ENCODE measurements around the gene C14orf180. TPM values are rescaled to one million over a fixed set of nuclear protein-coding genes. Genes with fewer than 3 reads are reported as not detected.

Gene C14orf180
- total RNA-seq, 2 donors from 2014 or later = 0.32 TPM; not detected in 1

DNA sequence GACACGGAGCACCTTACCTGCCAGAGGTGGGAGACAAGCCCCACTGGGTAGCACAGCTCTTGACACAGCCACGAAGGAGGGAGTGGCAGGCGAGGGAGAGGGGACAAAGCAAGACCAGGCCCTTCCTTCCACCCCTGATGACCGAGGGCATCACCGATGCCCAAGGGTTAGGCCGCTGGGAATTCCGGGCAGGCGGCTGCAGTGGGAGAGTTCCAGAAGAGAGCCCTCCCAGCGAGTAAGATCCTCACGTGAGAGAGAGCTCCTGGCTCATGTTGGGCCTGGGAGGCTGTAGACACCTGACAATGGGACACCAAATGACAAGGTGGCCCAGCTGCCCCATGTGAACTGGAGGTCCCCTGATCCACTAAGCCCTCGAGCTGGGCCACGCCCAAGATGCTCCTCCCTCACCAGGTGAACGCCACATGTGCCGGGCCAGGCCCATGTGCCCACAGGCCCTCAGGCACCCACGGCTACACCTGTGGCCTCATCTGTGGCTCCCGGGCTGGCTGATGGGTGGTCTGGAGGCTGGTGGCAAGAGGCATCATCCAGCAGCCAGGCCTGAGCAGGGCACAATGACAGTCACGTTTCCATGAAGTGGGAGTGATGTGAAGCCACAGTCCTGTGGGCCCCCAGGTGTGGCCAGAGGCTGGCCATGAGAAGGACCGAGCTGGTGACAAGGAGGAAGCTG, 32.1 kb upstream of the C14orf180 start:
- DNase-seq (ENCODE audit: low spot score) = no peak
- Histone ChIP-seq H3K4me1 (replicated peaks) (no peaks in the 10 kb centered on the region), H3K4me3 (no peak overlapping the region), H3K27ac (no peak overlapping the region), H3K27me3 (replicated peaks; ENCODE audit: insufficient read depth) (peaks cover 14% of the 10 kb centered on the region), H3K36me3 (no peaks in the 10 kb centered on the region), H3K9me3 (no peaks in the 10 kb centered on the region)
- TF ChIP-seq POLR2A (IDR thresholded peaks at IDR 0.05) (no peak), POLR2AphosphoS5 (IDR thresholded peaks at IDR 0.05) (no peak)
- TF ChIP-seq, protein P1, sequence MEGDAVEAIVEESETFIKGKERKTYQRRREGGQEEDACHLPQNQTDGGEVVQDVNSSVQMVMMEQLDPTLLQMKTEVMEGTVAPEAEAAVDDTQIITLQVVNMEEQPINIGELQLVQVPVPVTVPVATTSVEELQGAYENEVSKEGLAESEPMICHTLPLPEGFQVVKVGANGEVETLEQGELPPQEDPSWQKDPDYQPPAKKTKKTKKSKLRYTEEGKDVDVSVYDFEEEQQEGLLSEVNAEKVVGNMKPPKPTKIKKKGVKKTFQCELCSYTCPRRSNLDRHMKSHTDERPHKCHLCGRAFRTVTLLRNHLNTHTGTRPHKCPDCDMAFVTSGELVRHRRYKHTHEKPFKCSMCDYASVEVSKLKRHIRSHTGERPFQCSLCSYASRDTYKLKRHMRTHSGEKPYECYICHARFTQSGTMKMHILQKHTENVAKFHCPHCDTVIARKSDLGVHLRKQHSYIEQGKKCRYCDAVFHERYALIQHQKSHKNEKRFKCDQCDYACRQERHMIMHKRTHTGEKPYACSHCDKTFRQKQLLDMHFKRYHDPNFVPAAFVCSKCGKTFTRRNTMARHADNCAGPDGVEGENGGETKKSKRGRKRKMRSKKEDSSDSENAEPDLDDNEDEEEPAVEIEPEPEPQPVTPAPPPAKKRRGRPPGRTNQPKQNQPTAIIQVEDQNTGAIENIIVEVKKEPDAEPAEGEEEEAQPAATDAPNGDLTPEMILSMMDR (IDR thresholded peaks at IDR 0.05) = no peak
- intact Hi-C loops (cut with DNase I) = no loop called here
- 97% methylated on average over 14 of the region's 18 CpGs for WGBS

DNA sequence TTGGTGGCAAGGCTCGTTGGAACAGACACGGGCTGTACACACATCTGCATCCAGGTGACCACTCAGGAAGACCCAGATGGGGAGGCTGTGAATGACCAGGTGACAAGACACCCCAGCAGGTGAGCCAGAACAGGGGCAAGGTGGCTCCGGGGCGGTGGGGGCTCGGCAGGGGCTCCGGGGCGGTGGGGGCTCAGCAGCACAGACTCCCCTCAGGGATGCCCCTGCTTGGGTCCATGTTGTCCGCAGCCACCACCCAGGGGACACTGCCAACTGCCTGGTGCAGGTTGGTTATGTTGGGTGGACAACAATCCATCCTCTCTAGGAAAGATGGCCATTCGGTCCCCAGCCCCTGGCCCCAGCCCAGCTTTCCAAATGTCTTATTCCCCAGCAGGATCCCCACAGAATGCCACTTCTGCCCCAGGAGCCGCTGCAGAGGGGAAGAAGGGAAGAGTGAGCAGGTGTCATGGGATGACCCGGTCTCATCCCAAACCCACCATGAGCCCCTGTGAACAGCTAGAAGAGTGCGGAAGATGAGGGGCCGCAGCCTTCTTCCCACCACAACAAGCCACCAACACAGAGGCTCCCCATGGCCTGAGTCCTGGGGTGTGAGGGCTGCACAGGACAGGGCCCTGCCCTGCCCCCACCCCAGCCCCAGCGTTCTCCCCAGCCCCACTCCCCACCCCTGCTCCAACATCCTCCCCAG, 31.4 kb upstream of the C14orf180 start:
- no peak overlapping the region for H3K4me3 ChIP-seq
- DNase-seq (ENCODE audit: low spot score) = no peak
- H3K36me3 ChIP-seq = no peaks in the 10 kb centered on the region
- no peak overlapping the region for H3K27ac ChIP-seq
- TF ChIP-seq POLR2AphosphoS5 (IDR thresholded peaks at IDR 0.05) = no peak
- TF ChIP-seq POLR2A (IDR thresholded peaks at IDR 0.05) = no peak
- TF ChIP-seq, protein P1 (IDR thresholded peaks at IDR 0.05) = no peak
- peaks cover 14% of the 10 kb centered on the region for H3K27me3 ChIP-seq (replicated peaks; ENCODE audit: insufficient read depth)
- intact Hi-C loops (cut with DNase I) = no loop called here
- no peaks in the 10 kb centered on the region for H3K4me1 ChIP-seq (replicated peaks)
- WGBS = 89% methylated on average over 13 of the region's 14 CpGs
- H3K9me3 ChIP-seq = no peaks in the 10 kb centered on the region

DNA sequence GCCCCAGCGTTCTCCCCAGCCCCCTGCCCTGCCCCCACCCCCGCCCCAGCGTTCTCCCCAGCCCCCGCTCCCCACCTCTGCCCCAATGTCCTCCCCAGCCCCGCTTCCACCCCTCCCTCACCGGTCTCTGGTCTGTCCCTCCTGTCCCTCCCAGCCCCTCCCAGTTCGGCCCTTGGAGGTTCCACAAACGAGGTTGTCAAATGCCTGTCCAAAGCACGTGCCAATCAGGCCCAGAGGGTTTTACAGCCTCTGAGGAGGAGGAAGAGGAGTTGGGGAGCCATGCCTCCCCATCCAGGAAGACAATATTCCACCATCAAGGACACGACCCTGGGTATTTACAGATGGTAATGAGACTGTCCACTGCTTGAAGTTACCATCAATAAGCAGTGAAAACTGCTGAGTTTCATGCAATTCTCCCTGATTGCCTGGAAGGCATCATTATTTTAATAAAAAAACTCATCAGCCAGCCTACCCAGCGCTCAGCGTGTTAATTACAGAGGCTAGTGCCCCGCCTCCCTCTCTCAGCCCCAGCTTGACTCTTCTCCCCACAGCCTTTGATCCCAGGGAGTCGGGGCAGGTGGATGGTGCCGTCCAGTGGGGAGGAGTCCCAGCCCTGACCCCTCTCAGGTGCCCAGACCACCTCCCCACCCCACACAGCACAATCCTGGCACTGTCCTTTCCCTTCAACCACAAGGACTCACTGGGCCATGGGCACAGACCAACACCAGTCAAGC, 30.6 kb upstream of the C14orf180 start:
- H3K27ac ChIP-seq = no peak overlapping the region
- H3K36me3 ChIP-seq = no peaks in the 10 kb centered on the region
- H3K9me3 ChIP-seq = no peaks in the 10 kb centered on the region
- 42% methylated on average over 11 of the region's 15 CpGs for WGBS
- peaks cover 17% of the 10 kb centered on the region for H3K27me3 ChIP-seq (replicated peaks; ENCODE audit: insufficient read depth)
- H3K4me1 ChIP-seq (replicated peaks) = no peaks in the 10 kb centered on the region
- TF ChIP-seq, protein P1 (IDR thresholded peaks at IDR 0.05) = no peak
- TF ChIP-seq POLR2AphosphoS5 (IDR thresholded peaks at IDR 0.05) (no peak), POLR2A (IDR thresholded peaks at IDR 0.05) (no peak)
- DNase-seq (ENCODE audit: low spot score) = no peak
- H3K4me3 ChIP-seq = no peak overlapping the region
- intact Hi-C loops (cut with DNase I) = no loop called here

DNA sequence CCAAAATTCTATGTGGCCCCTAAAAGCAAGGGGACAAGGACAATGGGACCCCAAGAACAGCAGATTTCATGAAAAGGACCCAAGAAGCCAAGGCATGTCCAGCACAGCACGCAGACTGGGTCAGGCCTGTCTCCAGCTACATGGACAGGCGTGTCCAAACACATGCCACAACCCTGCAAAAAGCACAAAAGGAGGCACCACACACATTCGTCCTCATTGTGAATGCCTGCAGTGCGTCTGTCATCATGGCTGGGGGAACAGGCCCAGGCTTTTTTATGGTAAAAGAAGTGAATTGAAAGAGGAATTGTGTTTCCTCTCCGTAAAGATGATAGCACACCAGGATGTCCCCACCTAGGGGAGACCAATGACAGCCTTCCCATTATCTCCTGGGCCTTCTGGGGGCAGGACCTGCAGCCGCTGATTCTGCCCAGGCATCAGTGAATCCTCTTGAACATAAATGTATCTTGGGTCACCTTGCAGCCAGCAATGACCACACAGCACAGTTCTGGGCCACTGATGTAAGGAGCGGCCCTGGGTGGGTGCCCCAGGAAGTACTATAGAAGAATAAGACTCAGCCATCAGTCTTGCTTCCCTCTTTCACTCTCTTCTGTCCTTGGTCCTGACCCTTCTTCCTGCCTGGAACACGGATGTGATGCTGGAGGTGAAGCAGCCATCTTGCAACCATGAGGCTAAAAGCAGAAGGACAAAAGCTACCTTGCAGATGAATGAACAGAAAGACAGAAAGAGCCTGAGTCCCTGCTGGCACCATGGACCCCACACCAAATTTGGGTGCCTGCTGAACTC, 29.8 kb upstream of the C14orf180 start:
- Histone ChIP-seq H3K27me3 (replicated peaks; ENCODE audit: insufficient read depth) (peaks cover 17% of the 10 kb centered on the region), H3K4me3 (no peak overlapping the region)

More for the DNA sequence above, 29.8 kb upstream of the C14orf180 start:
- intact Hi-C loops (cut with DNase I) = no loop called here
- no peak overlapping the region for H3K27ac ChIP-seq
- H3K9me3 ChIP-seq = no peaks in the 10 kb centered on the region
- DNase-seq (ENCODE audit: low spot score) = no peak
- TF ChIP-seq POLR2A (IDR thresholded peaks at IDR 0.05) = no peak
- TF ChIP-seq, protein P1 (IDR thresholded peaks at IDR 0.05) = no peak
- 76% methylated on average over 8 of the region's 8 CpGs for WGBS
- H3K4me1 ChIP-seq (replicated peaks) = no peaks in the 10 kb centered on the region
- no peaks in the 10 kb centered on the region for H3K36me3 ChIP-seq

All from prostate gland (tissue), 2 donors.